ENCODE measurements around the gene FUS.

The FUS gene

GRCh38 chr16:31188450-31189411 is 8.8 kb downstream of the FUS start:
- Histone ChIP-seq H3K4me3 (ENCODE audit: insufficient read length, low read depth) (no peak overlapping the region), H3K27me3 (ENCODE audit: insufficient read depth, insufficient read length) (no peaks in the 10 kb centered on the region), H3K36me3 (ENCODE audit: insufficient read depth, insufficient read length, low read length) (peaks cover 98% of the 10 kb centered on the region), H3K9me3 (ENCODE audit: insufficient read depth, low read length) (no peaks in the 10 kb centered on the region), H3K9ac (ENCODE audit: insufficient read length, low read depth) (no peak overlapping the region), H3K4me1 (ENCODE audit: insufficient read depth, insufficient read length) (peaks cover 5% of the 10 kb centered on the region)
- no peak for DNase-seq (ENCODE audit: low read depth, low spot score)
- no peak for TF ChIP-seq ZNF274 (IDR thresholded peaks at IDR 0.05; ENCODE audit: low read depth, low read length)
- TF ChIP-seq SUZ12 (IDR thresholded peaks at IDR 0.05; ENCODE audit: extremely low read depth, insufficient read depth, insufficient read length): no peak
- no peak for TF ChIP-seq YY1 (IDR thresholded peaks at IDR 0.05; ENCODE audit: insufficient read depth, insufficient read length)

- Histone ChIP-seq H3K9ac (ENCODE audit: insufficient read length, low read depth) (no peak overlapping the region), H3K4me3 (ENCODE audit: insufficient read length, low read depth) (no peak overlapping the region), H3K27me3 (ENCODE audit: insufficient read depth, insufficient read length) (no peaks in the 10 kb centered on the region), H3K9me3 (ENCODE audit: insufficient read depth, low read length) (no peaks in the 10 kb centered on the region), H3K36me3 (ENCODE audit: insufficient read depth, insufficient read length, low read length) (peaks cover 99% of the 10 kb centered on the region), H3K4me1 (ENCODE audit: insufficient read depth, insufficient read length) (no peaks in the 10 kb centered on the region)
- no peak for TF ChIP-seq YY1 (IDR thresholded peaks at IDR 0.05; ENCODE audit: insufficient read depth, insufficient read length)
- TF ChIP-seq SUZ12 (IDR thresholded peaks at IDR 0.05; ENCODE audit: extremely low read depth, insufficient read depth, insufficient read length): no peak
- no peak for TF ChIP-seq ZNF274 (IDR thresholded peaks at IDR 0.05; ENCODE audit: low read depth, low read length)
- DNase-seq (ENCODE audit: low read depth, low spot score): no peak
Observed at GRCh38 chr16:31189412-31189778, 9.5 kb downstream of the FUS start.

- DNase-seq (ENCODE audit: low read depth, low spot score): no peak
- H3K9me3 ChIP-seq (ENCODE audit: insufficient read depth, low read length): no peaks in the 10 kb centered on the region
- no peak overlapping the region for H3K4me3 ChIP-seq (ENCODE audit: insufficient read length, low read depth)
- peaks cover 100% of the 10 kb centered on the region for H3K36me3 ChIP-seq (ENCODE audit: insufficient read depth, insufficient read length, low read length)
- no peak for TF ChIP-seq SUZ12 (IDR thresholded peaks at IDR 0.05; ENCODE audit: extremely low read depth, insufficient read depth, insufficient read length)
- no peak for TF ChIP-seq YY1 (IDR thresholded peaks at IDR 0.05; ENCODE audit: insufficient read depth, insufficient read length)
- TF ChIP-seq ZNF274 (IDR thresholded peaks at IDR 0.05; ENCODE audit: low read depth, low read length): no peak
- no peak overlapping the region for H3K9ac ChIP-seq (ENCODE audit: insufficient read length, low read depth)
- H3K4me1 ChIP-seq (ENCODE audit: insufficient read depth, insufficient read length): no peaks in the 10 kb centered on the region
- H3K27me3 ChIP-seq (ENCODE audit: insufficient read depth, insufficient read length): no peaks in the 10 kb centered on the region
Observed at GRCh38 chr16:31190061-31190460, 10.1 kb downstream of the FUS start.

GRCh38 chr16:31190818-31191444 is 11.0 kb downstream of the FUS start:
- no peaks in the 10 kb centered on the region for H3K27me3 ChIP-seq (ENCODE audit: insufficient read depth, insufficient read length)
- H3K9me3 ChIP-seq (ENCODE audit: insufficient read depth, low read length): no peaks in the 10 kb centered on the region
- no peak overlapping the region for H3K9ac ChIP-seq (ENCODE audit: insufficient read length, low read depth)
- no peak for TF ChIP-seq SUZ12 (IDR thresholded peaks at IDR 0.05; ENCODE audit: extremely low read depth, insufficient read depth, insufficient read length)
- TF ChIP-seq ZNF274 (IDR thresholded peaks at IDR 0.05; ENCODE audit: low read depth, low read length): no peak
- H3K4me3 ChIP-seq (ENCODE audit: insufficient read length, low read depth): no peak overlapping the region
- H3K36me3 ChIP-seq (ENCODE audit: insufficient read depth, insufficient read length, low read length): peaks cover 100% of the 10 kb centered on the region
- no peak for DNase-seq (ENCODE audit: low read depth, low spot score)
- no peaks in the 10 kb centered on the region for H3K4me1 ChIP-seq (ENCODE audit: insufficient read depth, insufficient read length)

GRCh38 chr16:31191697-31192428 is 11.9 kb downstream of the FUS start:
- Histone ChIP-seq H3K27me3 (ENCODE audit: insufficient read depth, insufficient read length) (no peaks in the 10 kb centered on the region), H3K9me3 (ENCODE audit: insufficient read depth, low read length) (no peaks in the 10 kb centered on the region), H3K9ac (ENCODE audit: insufficient read length, low read depth) (no peak overlapping the region), H3K36me3 (ENCODE audit: insufficient read depth, insufficient read length, low read length) (peaks cover 99% of the 10 kb centered on the region), H3K4me3 (ENCODE audit: insufficient read length, low read depth) (no peak overlapping the region), H3K4me1 (ENCODE audit: insufficient read depth, insufficient read length) (no peaks in the 10 kb centered on the region)
- TF ChIP-seq YY1 (IDR thresholded peaks at IDR 0.05; ENCODE audit: insufficient read depth, insufficient read length) (no peak), ZNF274 (IDR thresholded peaks at IDR 0.05; ENCODE audit: low read depth, low read length) (no peak), SUZ12 (IDR thresholded peaks at IDR 0.05; ENCODE audit: extremely low read depth, insufficient read depth, insufficient read length) (no peak)
- no peak for DNase-seq (ENCODE audit: low read depth, low spot score)

- Histone ChIP-seq H3K9me3 (ENCODE audit: insufficient read depth, low read length) (no peaks in the 10 kb centered on the region), H3K27me3 (ENCODE audit: insufficient read depth, insufficient read length) (no peaks in the 10 kb centered on the region), H3K4me3 (ENCODE audit: insufficient read length, low read depth) (no peak overlapping the region), H3K36me3 (ENCODE audit: insufficient read depth, insufficient read length, low read length) (peaks cover 91% of the 10 kb centered on the region), H3K4me1 (ENCODE audit: insufficient read depth, insufficient read length) (no peaks in the 10 kb centered on the region), H3K9ac (ENCODE audit: insufficient read length, low read depth) (no peak overlapping the region)
- no peak for TF ChIP-seq YY1 (IDR thresholded peaks at IDR 0.05; ENCODE audit: insufficient read depth, insufficient read length)
- TF ChIP-seq SUZ12 (IDR thresholded peaks at IDR 0.05; ENCODE audit: extremely low read depth, insufficient read depth, insufficient read length): no peak
- no peak for TF ChIP-seq ZNF274 (IDR thresholded peaks at IDR 0.05; ENCODE audit: low read depth, low read length)
- no peak for DNase-seq (ENCODE audit: low read depth, low spot score)
Observed at GRCh38 chr16:31192856-31193642, 13.1 kb downstream of the FUS start.

Data from NT2/D1 (cell line).